Upper lobe of right lung (tissue), 1 donor: ENCODE data around the gene PIK3CD. TPM values are rescaled to one million over a fixed set of nuclear protein-coding genes. Genes with fewer than 3 reads are reported as not detected.

Experiments
- ATAC-seq: fragments of 200-7000 bp; cut with Tn5 transposase; one replicate; pipeline ENCODE4 v1.9.1; 2020; ENCODE audit warnings: mild to moderate bottlenecking, moderate library complexity
- DNase-seq: peaks from one replicate; pipeline ENCODE4 v3.0.0-alpha.2; 2020
- H3K27ac ChIP-seq: fragments of 200-600 bp; one replicate; pipeline ENCODE4 v1.8.0; 2022
- H3K27me3 ChIP-seq: fragments of 200-600 bp; one replicate; pipeline ENCODE4 v1.8.0; 2022; ENCODE audit warnings: mild to moderate bottlenecking
- H3K36me3 ChIP-seq: fragments of 200-600 bp; one replicate; pipeline ENCODE4 v1.8.0; 2022
- H3K4me1 ChIP-seq: fragments of 200-600 bp; one replicate; pipeline ENCODE4 v1.8.0; 2022
- H3K4me3 ChIP-seq: fragments of 200-600 bp; one replicate; pipeline ENCODE4 v1.8.0; 2022; ENCODE audit warnings: mild to moderate bottlenecking
- H3K9me3 ChIP-seq: fragments of 200-600 bp; one replicate; pipeline ENCODE4 v1.8.0; 2022
- CTCF ChIP-seq: fragments of 200-600 bp; IDR thresholded peaks from one replicate; pipeline ENCODE4 v1.8.0; 2022; ENCODE audit warnings: antibody characterized with exemption
- intact Hi-C: fragments of 100-400 bp; cut with DNase I; formaldehyde crosslinking; loops from one replicate; pipeline ENCODE4 v1.11.0; 2022
- total RNA-seq: library from RNA; stranded (reverse); fragmentation: NEBNext Ultra II Directional; extraction: Animal tissue kit (Norgen Biotek cat#: 25700); gene quantifications from one replicate; pipeline ENCODE4 v1.2.1, GENCODE V29; 2021
- donor health status: DM: no; HTN: yes; CAD: no; lungs with severe emphysema.

PIK3CD gene
- total RNA-seq, 1 donor from 2014 or later, result 18.2 TPM

GRCh38 chr1:9719978-9720722, 68.6 kb downstream of the PIK3CD start:
- Histone ChIP-seq H3K9me3 (no peaks in the 10 kb centered on the region), H3K36me3 (peaks cover 44% of the 10 kb centered on the region), H3K4me1 (peaks cover 7% of the 10 kb centered on the region), H3K27ac (no peak overlapping the region), H3K27me3 (no peaks in the 10 kb centered on the region), H3K4me3 (no peak overlapping the region)
- TF ChIP-seq CTCF, result no peak
- no peak for ATAC-seq
- intact Hi-C loops, result no loop called here
- no peak for DNase-seq

GRCh38 chr1:9720785-9721605, 69.5 kb downstream of the PIK3CD start:
- ATAC-seq (no peak), DNase-seq (no peak)
- H3K36me3 ChIP-seq, result peaks cover 42% of the 10 kb centered on the region
- H3K27me3 ChIP-seq, result no peaks in the 10 kb centered on the region
- TF ChIP-seq CTCF, result no peak
- H3K9me3 ChIP-seq, result no peaks in the 10 kb centered on the region
- H3K27ac ChIP-seq, result no peak overlapping the region
- intact Hi-C loops, result no loop called here
- H3K4me3 ChIP-seq, result no peak overlapping the region
- H3K4me1 ChIP-seq, result peaks cover 7% of the 10 kb centered on the region

- no peak overlapping the region for H3K4me3 ChIP-seq
- peaks cover 40% of the 10 kb centered on the region for H3K36me3 ChIP-seq
- intact Hi-C loops, result no loop called here
- peak; percentile 58 for TF ChIP-seq CTCF
- ATAC-seq, result peak; percentile 5
- no peaks in the 10 kb centered on the region for H3K9me3 ChIP-seq
- H3K27me3 ChIP-seq, result no peaks in the 10 kb centered on the region
- DNase-seq, result no peak
- H3K4me1 ChIP-seq, result peaks cover 6% of the 10 kb centered on the region
- no peak overlapping the region for H3K27ac ChIP-seq
Observed at GRCh38 chr1:9721606-9722377, 70.3 kb downstream of the PIK3CD start.

- no peak for TF ChIP-seq CTCF
- no peak overlapping the region for H3K27ac ChIP-seq
- H3K4me3 ChIP-seq, result no peak overlapping the region
- no peaks in the 10 kb centered on the region for H3K9me3 ChIP-seq
- no peak for DNase-seq
- peaks cover 46% of the 10 kb centered on the region for H3K36me3 ChIP-seq
- H3K4me1 ChIP-seq, result peaks cover under 1% of the 10 kb centered on the region
- intact Hi-C loops, result no loop called here
- H3K27me3 ChIP-seq, result no peaks in the 10 kb centered on the region
- ATAC-seq, result no peak
Observed at GRCh38 chr1:9722378-9722749, 70.8 kb downstream of the PIK3CD start.

- ATAC-seq (no peak), DNase-seq (no peak)
- Histone ChIP-seq H3K27me3 (no peaks in the 10 kb centered on the region), H3K36me3 (peaks cover 55% of the 10 kb centered on the region), H3K9me3 (no peaks in the 10 kb centered on the region), H3K4me3 (no peak overlapping the region), H3K4me1 (no peaks in the 10 kb centered on the region), H3K27ac (no peak overlapping the region)
- intact Hi-C loops, result no loop called here
- TF ChIP-seq CTCF, result no peak
Observed at GRCh38 chr1:9723068-9723805, 71.7 kb downstream of the PIK3CD start.
